Activated CD8-positive, alpha-beta T cell treated with anti-CD3 and anti-CD28 coated beads for 36 hours (primary cell): ENCODE measurements around the gene CALCOCO1. TPM values are rescaled to one million over a fixed set of nuclear protein-coding genes. Genes with fewer than 3 reads are reported as not detected.

Experiments
- ATAC-seq: fragments of 200-7000 bp; cut with Tn5 transposase; one replicate; pipeline ENCODE4 v1.10.0; 2021; ENCODE audit warnings: mild to moderate bottlenecking, moderate library complexity
- CTCF ChIA-PET: fragments of 350-600 bp; sonication (Branson Sonifier 250); formaldehyde crosslinking; loops from one replicate; lab custom pipeline; 2021; ENCODE audit warnings: antibody characterized with exemption; lab: Charles Lee
- POLR2A ChIA-PET: fragments of 350-600 bp; sonication (Branson Sonifier 250); formaldehyde crosslinking; loops from one replicate; lab custom pipeline; 2021; ENCODE audit warnings: antibody characterized with exemption; lab: Charles Lee
- DNase-seq: peaks from one replicate; pipeline ENCODE4 v3.0.0-alpha.2; 2020
- H3K27ac Mint-ChIP-seq: one replicate; pipeline ENCODE4 v1.8.0; 2021; ENCODE audit warnings: mild to moderate bottlenecking, mixed read lengths
- H3K27me3 Mint-ChIP-seq: one replicate; pipeline ENCODE4 v1.8.0; 2021; ENCODE audit warnings: mixed read lengths
- H3K36me3 Mint-ChIP-seq: one replicate; pipeline ENCODE4 v1.8.0; 2021; ENCODE audit warnings: low read depth, mixed read lengths
- H3K4me1 Mint-ChIP-seq: one replicate; pipeline ENCODE4 v1.8.0; 2021; ENCODE audit warnings: low read depth, mixed read lengths
- H3K4me3 Mint-ChIP-seq: one replicate; pipeline ENCODE4 v1.8.0; 2021; ENCODE audit warnings: mild to moderate bottlenecking, moderate library complexity, mixed read lengths
- H3K9me3 Mint-ChIP-seq: one replicate; pipeline ENCODE4 v1.8.0; 2021; ENCODE audit warnings: mixed read lengths
- CTCF ChIP-seq: fragments of 200-600 bp; IDR thresholded peaks from one replicate; pipeline ENCODE4 v1.8.0; 2022; ENCODE audit warnings: antibody characterized with exemption, mild to moderate bottlenecking
- intact Hi-C: fragments of 100-400 bp; cut with micrococcal nuclease; formaldehyde crosslinking; loops from one replicate; pipeline ENCODE4 v1.10.0; 2022
- total RNA-seq, 2 experiments: library from RNA; stranded (reverse); gene quantifications; one replicate each; pipeline ENCODE4 v1.2.3, GENCODE V29; 2021

The CALCOCO1 gene
- total RNA-seq, 2 experiments from 2014 or later: 15.5 to 16.2 TPM

GRCh38 chr12:53726946-53727309 lies 324 bp downstream of the CALCOCO1 start:
- H3K4me3 Mint-ChIP-seq: peak overlapping the region; percentile 87
- intact Hi-C loops: no loop called here
- peak overlapping the region; percentile 95 for H3K27ac Mint-ChIP-seq
- peaks cover 28% of the 10 kb centered on the region for H3K4me1 Mint-ChIP-seq
- DNase-seq: peak; percentile 70
- ChIA-PET POLR2A (interaction anchor here (1.0 to 4.8 kb wide), 6 partner anchors 10 to 280 kb away, joined by 3 to 40 read pairs (median 6); no protein-coding TSS in a partner anchor), CTCF (interaction anchor here (1.6 to 17.5 kb wide), 5 partner anchors 10 to 30 kb away, joined by 5 to 418 read pairs (median 15); no protein-coding TSS in a partner anchor)
- no peaks in the 10 kb centered on the region for H3K27me3 Mint-ChIP-seq
- ATAC-seq: peak; percentile 3
- no peaks in the 10 kb centered on the region for H3K9me3 Mint-ChIP-seq
- no peak for TF ChIP-seq CTCF
- H3K36me3 Mint-ChIP-seq: no peaks in the 10 kb centered on the region

- Mint-ChIP-seq H3K9me3 (no peaks in the 10 kb centered on the region), H3K4me1 (peaks cover 28% of the 10 kb centered on the region)
- POLR2A ChIA-PET: interaction anchor here (1.0 to 4.8 kb wide), 4 partner anchors 12 to 30 kb away, joined by 4 to 40 read pairs (median 10); no protein-coding TSS in a partner anchor
Observed at GRCh38 chr12:53726341-53726740, 911 bp downstream of the CALCOCO1 start.

DNA sequence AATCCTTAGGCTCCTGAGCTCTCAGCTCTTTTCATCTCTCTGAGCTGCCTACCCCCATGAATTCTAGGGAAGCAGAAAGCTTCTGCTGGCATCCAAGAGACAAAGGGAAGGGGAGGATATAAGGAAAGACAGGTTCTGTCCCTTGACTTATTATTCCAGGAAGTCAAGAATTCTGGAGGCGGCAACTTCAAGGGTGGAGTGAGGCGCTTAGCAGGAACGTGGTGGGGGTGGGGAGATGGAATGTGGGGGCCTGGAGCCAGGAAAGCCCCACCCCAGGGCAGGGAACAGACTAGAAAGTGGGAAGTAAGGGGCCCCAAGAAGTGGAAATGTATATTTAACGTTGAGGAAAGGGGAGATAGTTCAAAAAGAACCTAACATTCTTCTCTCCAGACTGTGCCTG lies 1.4 kb downstream of the CALCOCO1 start:
- POLR2A ChIA-PET: interaction anchor here (4.8 kb wide), 1 partner anchor 12 kb away, joined by 40 read pairs; no protein-coding TSS in a partner anchor
- no peaks in the 10 kb centered on the region for H3K9me3 Mint-ChIP-seq
- ATAC-seq (no peak), DNase-seq (no peak)
- CTCF ChIA-PET: interaction anchor here (0.8 to 17.5 kb wide), 7 partner anchors 11 to 183 kb away, joined by 3 to 418 read pairs (median 5); partner anchors contain the start of gene ATP5MC2
- H3K4me3 Mint-ChIP-seq: peak overlapping the region; percentile 87
- H3K36me3 Mint-ChIP-seq: peaks cover under 1% of the 10 kb centered on the region
- no peak for TF ChIP-seq CTCF
- peaks cover 28% of the 10 kb centered on the region for H3K4me1 Mint-ChIP-seq
- H3K27me3 Mint-ChIP-seq: no peaks in the 10 kb centered on the region
- peak overlapping the region; percentile 40 for H3K27ac Mint-ChIP-seq
- intact Hi-C loops: no loop called here

More at GRCh38 chr12:53726341-53726740, 911 bp downstream of the CALCOCO1 start:
- H3K36me3 Mint-ChIP-seq: no peaks in the 10 kb centered on the region
- ATAC-seq (peak; percentile 10), DNase-seq (peak; percentile 56)
- H3K27me3 Mint-ChIP-seq: no peaks in the 10 kb centered on the region
- H3K27ac Mint-ChIP-seq: peak overlapping the region; percentile 40
- H3K4me3 Mint-ChIP-seq: peak overlapping the region; percentile 87
- no peak for TF ChIP-seq CTCF
- CTCF ChIA-PET: interaction anchor here (0.8 to 17.5 kb wide), 7 partner anchors 11 to 183 kb away, joined by 3 to 418 read pairs (median 5); partner anchors contain the start of gene ATP5MC2
- intact Hi-C loops: no loop called here

GRCh38 chr12:53722450-53723041 lies 4.7 kb downstream of the CALCOCO1 start:
- no peak for DNase-seq
- Mint-ChIP-seq H3K4me3 (no peak overlapping the region), H3K27ac (no peak overlapping the region), H3K27me3 (no peaks in the 10 kb centered on the region), H3K4me1 (peaks cover 18% of the 10 kb centered on the region), H3K36me3 (peaks cover 5% of the 10 kb centered on the region), H3K9me3 (no peaks in the 10 kb centered on the region)
- ChIA-PET POLR2A (no interaction called here), CTCF (interaction anchor here (0.7 to 17.5 kb wide), 10 partner anchors 9 to 35 kb away, joined by 3 to 418 read pairs (median 3); no protein-coding TSS in a partner anchor)
- TF ChIP-seq CTCF: no peak
- intact Hi-C loops: no loop called here
- no peak for ATAC-seq

DNA sequence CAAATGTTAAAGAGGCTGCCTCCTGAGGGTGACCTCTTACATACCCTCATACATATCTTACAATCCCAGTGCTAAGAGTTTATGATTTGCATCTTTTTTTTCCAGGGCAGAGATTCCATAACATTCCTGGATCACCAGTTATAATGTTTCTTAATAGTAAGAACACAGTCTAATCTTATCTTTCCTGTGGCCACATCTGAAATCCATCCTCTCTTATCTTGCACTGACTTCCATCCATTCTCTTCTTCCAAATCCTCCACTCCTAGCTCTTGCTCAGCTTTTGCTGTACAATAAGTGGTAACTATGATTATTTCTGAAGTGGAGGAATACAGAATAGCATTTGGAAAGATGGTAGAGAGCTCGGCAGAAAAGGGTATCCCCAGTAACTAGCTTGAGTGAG lies 6.3 kb downstream of the CALCOCO1 start:
- DNase-seq (no peak), ATAC-seq (no peak)
- Mint-ChIP-seq H3K36me3 (peaks cover 5% of the 10 kb centered on the region), H3K4me1 (peaks cover 6% of the 10 kb centered on the region), H3K9me3 (no peaks in the 10 kb centered on the region), H3K4me3 (no peak overlapping the region), H3K27me3 (no peaks in the 10 kb centered on the region), H3K27ac (no peak overlapping the region)
- ChIA-PET CTCF (interaction anchor here (1.0 to 17.5 kb wide), 4 partner anchors 12 to 23 kb away, joined by 3 to 418 read pairs (median 8); no protein-coding TSS in a partner anchor), POLR2A (interaction anchor here (0.6 kb wide), 1 partner anchor 18 kb away, joined by 5 read pairs; no protein-coding TSS in a partner anchor)
- intact Hi-C loops: no loop called here
- no peak for TF ChIP-seq CTCF
